Activated T-helper 1 cell treated with Interleukin-2 at 50 U/mL for 16 hours (primary cell): ENCODE results near the gene PIK3R6.

ENCODE experiments used
- DNase-seq: peaks from one replicate; pipeline ENCODE4 v3.0.0-alpha.2; 2020; ENCODE audit warnings: low read depth

The PIK3R6 gene

GRCh38 chr17:8855477-8856204 is 11.8 kb downstream of the PIK3R6 start:
- no peak for DNase-seq

GRCh38 chr17:8851600-8851999 is 15.9 kb downstream of the PIK3R6 start:
- no peak for DNase-seq

GRCh38 chr17:8849311-8850041 is 18.0 kb downstream of the PIK3R6 start:
- no peak for DNase-seq

DNA sequence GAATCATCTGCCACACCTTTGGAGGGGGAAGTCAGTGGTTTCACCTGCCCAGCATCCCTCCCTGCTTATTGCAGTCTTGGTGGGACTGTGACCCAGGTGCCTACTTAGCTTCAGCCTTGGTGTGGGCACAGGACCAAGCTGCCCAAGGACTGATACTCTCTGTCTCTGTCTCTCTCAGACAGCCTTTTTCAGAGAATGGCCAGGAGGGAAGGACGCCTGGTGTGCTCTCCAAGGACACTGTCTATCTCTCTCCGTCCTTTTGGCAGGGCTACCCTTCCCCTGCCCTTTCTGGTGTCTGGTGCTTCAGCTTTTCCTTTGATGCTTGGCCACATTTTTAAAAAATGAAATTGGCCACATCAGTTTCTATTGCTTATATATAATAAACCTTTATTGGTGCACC is 19.6 kb downstream of the PIK3R6 start:
- no peak for DNase-seq

GRCh38 chr17:8846768-8847211 is 20.7 kb downstream of the PIK3R6 start:
- DNase-seq, result no peak

- no peak for DNase-seq
These were observed 22.9 kb downstream of the PIK3R6 start for GRCh38 chr17:8844229-8845218.

DNA sequence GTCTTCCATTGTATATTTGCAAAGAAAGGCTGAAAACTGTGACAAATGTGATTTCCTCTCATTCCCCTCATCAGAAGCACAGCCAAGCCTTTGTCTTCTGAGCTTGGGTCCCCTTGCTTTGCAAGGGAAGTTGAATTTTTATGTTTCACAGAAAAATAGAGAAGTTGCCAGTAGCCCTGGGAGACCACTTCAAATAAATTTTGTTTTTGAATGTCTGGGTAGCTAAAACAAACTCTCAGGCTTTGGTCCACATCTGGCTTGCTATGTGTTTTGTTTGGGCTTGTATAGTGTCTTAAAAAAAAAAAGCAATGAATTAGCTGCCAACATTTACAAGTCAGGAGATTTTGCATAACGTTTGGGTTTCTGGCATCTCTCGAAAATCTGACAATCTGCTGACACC is 24.1 kb downstream of the PIK3R6 start:
- no peak for DNase-seq

GRCh38 chr17:8841844-8842243 is 25.6 kb downstream of the PIK3R6 start:
- DNase-seq, result no peak

DNA sequence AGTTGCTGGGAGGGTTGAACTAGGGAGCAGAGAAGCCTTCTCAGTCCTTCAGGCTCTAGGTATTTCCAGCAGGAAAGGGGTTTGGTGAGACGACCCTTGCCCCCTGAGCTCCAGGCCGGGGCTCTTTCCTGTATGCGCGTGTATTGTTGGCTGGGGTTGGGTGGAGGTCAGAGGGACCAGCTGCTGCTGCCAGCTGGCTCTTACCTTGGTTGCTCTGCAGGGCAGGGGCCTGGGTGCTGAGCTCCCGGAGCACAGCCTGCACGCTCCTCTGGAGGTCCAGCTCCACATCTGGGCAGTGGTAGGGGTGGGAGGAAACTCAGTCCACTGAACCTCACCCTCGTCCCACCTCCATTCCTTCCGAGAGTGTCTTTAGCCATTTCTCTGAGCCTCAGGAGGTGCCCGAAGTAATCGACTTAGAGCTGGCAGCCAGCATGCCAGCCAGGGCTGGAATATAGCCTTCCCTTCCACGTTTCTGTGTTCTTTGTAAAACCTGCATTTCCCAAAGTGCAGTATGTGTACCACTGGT is 28.0 kb downstream of the PIK3R6 start:
- no peak for DNase-seq

- no peak for DNase-seq
These were observed 28.9 kb downstream of the PIK3R6 start for GRCh38 chr17:8838551-8839095.

DNA sequence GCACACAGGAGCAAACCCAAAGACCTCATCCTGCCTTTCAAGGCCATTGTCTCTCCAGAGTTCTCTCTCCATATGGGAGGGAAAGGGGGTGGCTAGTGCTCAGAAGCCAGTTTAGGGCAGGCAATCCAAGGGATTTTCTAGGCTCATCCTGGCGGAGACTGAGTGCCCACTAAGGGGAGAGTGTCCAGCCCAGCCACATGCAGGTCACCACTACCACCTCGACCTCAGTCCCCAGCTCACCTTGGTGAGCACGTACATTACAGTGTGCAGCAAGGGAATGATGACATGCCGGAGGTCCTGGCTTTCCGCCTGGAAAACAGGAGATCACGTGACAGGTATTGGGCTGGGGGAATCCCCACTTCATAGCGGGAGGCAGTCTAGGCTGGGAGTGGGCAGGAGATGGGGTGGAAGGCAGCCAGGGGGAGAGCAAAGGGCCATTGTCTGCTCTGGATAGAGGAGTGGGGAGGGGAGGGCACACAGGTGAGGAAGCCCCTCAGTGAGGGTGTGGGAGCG is 29.9 kb downstream of the PIK3R6 start:
- DNase-seq, result no peak

GRCh38 chr17:8836821-8837562 is 30.5 kb downstream of the PIK3R6 start:
- no peak for DNase-seq

- DNase-seq, result no peak
These were observed 31.7 kb downstream of the PIK3R6 start for GRCh38 chr17:8835631-8836364.

GRCh38 chr17:8835106-8835505 is 32.4 kb downstream of the PIK3R6 start:
- no peak for DNase-seq

DNA sequence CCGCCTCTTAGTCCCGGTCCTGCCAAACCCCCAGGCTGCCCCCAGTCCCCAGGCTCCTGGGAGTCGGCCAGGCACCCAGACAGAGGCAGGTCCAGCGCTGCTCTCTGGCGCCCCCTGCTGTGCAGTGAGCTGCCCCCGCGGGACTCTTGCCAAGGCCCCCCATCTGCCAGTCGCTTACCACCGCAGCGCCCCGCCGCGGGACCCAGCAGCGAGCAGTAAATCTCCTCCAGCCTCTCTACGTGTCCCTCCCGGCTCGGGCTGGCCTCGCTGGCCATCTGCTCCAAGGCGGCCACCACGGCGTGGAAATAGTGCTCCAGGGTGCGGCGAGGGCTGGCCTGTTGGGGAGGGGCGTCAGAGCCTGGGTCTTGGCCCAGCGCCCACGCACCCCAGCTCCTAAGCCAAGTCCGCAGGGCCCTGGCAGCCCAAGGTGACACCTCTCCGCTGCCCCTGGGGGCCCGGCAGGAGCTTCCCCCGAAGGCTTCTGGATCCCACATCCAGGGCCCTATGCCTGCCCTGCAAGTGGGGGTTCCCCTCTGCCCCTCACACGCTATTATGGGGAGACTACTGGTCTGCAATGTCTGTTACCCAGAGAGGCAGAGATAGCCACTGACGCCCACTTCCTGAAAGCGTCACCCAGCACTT is 34.6 kb downstream of the PIK3R6 start:
- DNase-seq, result no peak

DNA sequence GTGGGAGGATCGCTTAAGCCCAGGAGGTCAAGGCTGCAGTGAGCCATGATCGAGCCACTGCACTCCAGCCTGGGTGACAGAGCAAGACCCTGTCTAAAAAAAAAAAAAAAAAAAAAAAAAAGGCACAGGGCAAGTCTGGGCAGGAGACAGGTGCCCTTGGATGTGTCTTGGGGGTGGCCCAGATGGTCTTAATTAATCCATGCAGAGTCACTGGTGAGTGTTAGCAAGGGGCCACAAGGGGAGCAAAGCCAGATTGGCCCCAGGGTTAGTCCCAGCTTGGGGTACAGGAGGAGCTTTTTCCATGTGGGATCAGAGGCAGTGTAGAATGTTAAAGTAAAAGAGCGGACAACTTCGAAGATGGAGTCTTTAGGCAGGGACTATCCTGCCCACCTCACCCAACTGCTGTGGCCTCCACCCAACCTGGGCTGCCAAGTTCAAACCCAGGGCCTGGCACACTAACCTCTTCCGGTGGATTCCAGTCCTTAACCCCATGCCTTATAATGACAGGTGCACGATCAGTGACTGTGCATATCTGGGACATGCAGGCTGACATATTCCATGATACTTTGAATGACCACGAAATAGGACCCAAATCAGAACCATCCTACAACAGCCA is 36.1 kb downstream of the PIK3R6 start:
- no peak for DNase-seq

- DNase-seq, result no peak
These were observed 37.3 kb downstream of the PIK3R6 start for GRCh38 chr17:8830141-8830540.

GRCh38 chr17:8829036-8829941 is 38.2 kb downstream of the PIK3R6 start:
- no peak for DNase-seq
